GM23338 (cell line): ENCODE results near the gene MGRN1. TPM values are rescaled to one million over a fixed set of nuclear protein-coding genes. Genes with fewer than 3 reads are reported as not detected.

Experiments used
- ATAC-seq: fragments of 200-7000 bp; cut with Tn5 transposase; 3 replicates; pipeline ENCODE4 v1.9.1; 2020
- DNase-seq: peaks from one replicate; pipeline ENCODE4 v3.0.0-alpha.2; 2015; ENCODE audit warnings: low spot score
- H2AFZ ChIP-seq: fragments of 200-600 bp; sonication (generic); 2 replicates; pipeline ENCODE4 v1.8.0; 2016; ENCODE audit warnings: antibody characterized with exemption, mild to moderate bottlenecking, moderate library complexity
- H3F3A ChIP-seq: fragments of 200-600 bp; sonication (generic); replicated peaks from 2 replicates; pipeline ENCODE4 v1.8.0; 2017; ENCODE audit warnings: antibody characterized with exemption, mixed run types, low read depth
- H3K27ac ChIP-seq: fragments of 200-600 bp; sonication (generic); 2 replicates; pipeline ENCODE4 v1.6.1; 2016; ENCODE audit warnings: low read depth
- H3K27me3 ChIP-seq: fragments of 200-600 bp; sonication (generic); 2 replicates; pipeline ENCODE4 v1.8.0; 2016; ENCODE audit warnings: mild to moderate bottlenecking, mixed run types, moderate library complexity; ENCODE audit not compliant: insufficient read depth
- H3K36me3 ChIP-seq: fragments of 200-600 bp; sonication (generic); 2 replicates; pipeline ENCODE4 v1.8.0; 2016; ENCODE audit warnings: mild to moderate bottlenecking; ENCODE audit not compliant: insufficient read depth
- H3K4me1 ChIP-seq: fragments of 200-600 bp; sonication (generic); 2 replicates; pipeline ENCODE4 v1.8.0; 2016; ENCODE audit warnings: mild to moderate bottlenecking, moderate library complexity; ENCODE audit not compliant: insufficient read depth
- H3K4me2 ChIP-seq: fragments of 200-600 bp; sonication (generic); 2 replicates; pipeline ENCODE4 v1.7.1; 2017; ENCODE audit warnings: mixed run types
- H3K4me3 ChIP-seq: fragments of 200-600 bp; sonication (generic); 2 replicates; pipeline ENCODE4 v1.6.1; 2016; ENCODE audit warnings: mixed run types
- H3K79me2 ChIP-seq: fragments of 200-600 bp; sonication (generic); replicated peaks from 2 replicates; pipeline ENCODE4 v1.8.0; 2017; ENCODE audit warnings: mild to moderate bottlenecking; ENCODE audit not compliant: insufficient read depth
- H3K9me2 ChIP-seq: fragments of 200-600 bp; sonication (generic); 2 replicates; pipeline ENCODE4 v1.8.0; 2017; ENCODE audit not compliant: insufficient read depth
- H4K20me1 ChIP-seq: fragments of 200-600 bp; sonication (generic); replicated peaks from 2 replicates; pipeline ENCODE4 v1.8.0; 2017; ENCODE audit warnings: mild to moderate bottlenecking; ENCODE audit not compliant: insufficient read depth
- H3K27ac Mint-ChIP-seq: 2 replicates; pipeline ENCODE4 v1.8.0; 2020; ENCODE audit warnings: inconsistent platforms, mild to moderate bottlenecking, moderate library complexity, mixed read lengths
- H3K27me3 Mint-ChIP-seq: 3 replicates; pipeline ENCODE4 v1.8.0; 2022; ENCODE audit warnings: low read depth, mild to moderate bottlenecking, moderate library complexity, mixed read lengths, inconsistent platforms; ENCODE audit not compliant: insufficient read depth, poor library complexity
- H3K36me3 Mint-ChIP-seq: 3 replicates; pipeline ENCODE4 v1.8.0; 2021; ENCODE audit warnings: low read depth, mild to moderate bottlenecking, inconsistent platforms, moderate library complexity, mixed read lengths
- H3K4me1 Mint-ChIP-seq: 3 replicates; pipeline ENCODE4 v1.8.0; 2020; ENCODE audit warnings: mild to moderate bottlenecking, inconsistent platforms, mixed read lengths
- H3K4me3 Mint-ChIP-seq: 3 replicates; pipeline ENCODE4 v1.8.0; 2021; ENCODE audit warnings: moderate library complexity, mild to moderate bottlenecking, inconsistent platforms, mixed read lengths
- H3K9me3 Mint-ChIP-seq: 3 replicates; pipeline ENCODE4 v1.8.0; 2020; ENCODE audit warnings: moderate library complexity, mild to moderate bottlenecking, inconsistent platforms, mixed read lengths
- CREB1 ChIP-seq: fragments of 250-450 bp; sonication (Bioruptor Pico); IDR thresholded peaks from 2 replicates; pipeline ENCODE4 v1.5.0; 2020; ENCODE audit warnings: low read depth, mild to moderate bottlenecking, moderate library complexity
- EZH2 ChIP-seq: fragments of 200-600 bp; sonication (generic); IDR thresholded peaks from one replicate; pipeline ENCODE4 v1.8.0; 2017; ENCODE audit warnings: antibody characterized with exemption, mild to moderate bottlenecking, low read depth; ENCODE audit not compliant: unreplicated experiment
- EZH2phosphoT487 ChIP-seq: fragments of 200-600 bp; sonication (generic); IDR thresholded peaks from one replicate; pipeline ENCODE4 v1.8.1; 2018; ENCODE audit warnings: antibody characterized with exemption; ENCODE audit not compliant: unreplicated experiment
- JUNB ChIP-seq: IDR thresholded peaks from one replicate; pipeline ENCODE4 v1.6.1; 2016; ENCODE audit warnings: antibody characterized with exemption; ENCODE audit not compliant: unreplicated experiment
- NANOG ChIP-seq: IDR thresholded peaks from 2 replicates; pipeline ENCODE4 v1.6.1; 2016; ENCODE audit warnings: antibody characterized with exemption, borderline replicate concordance
- POLR2AphosphoS5 ChIP-seq: IDR thresholded peaks from 2 replicates; pipeline ENCODE4 v1.6.1; 2016; ENCODE audit warnings: antibody characterized with exemption, low read depth
- STAT1 ChIP-seq: IDR thresholded peaks from one replicate; pipeline ENCODE4 v1.6.1; 2016; ENCODE audit warnings: antibody characterized with exemption; ENCODE audit not compliant: unreplicated experiment
- ZNF114 ChIP-seq: fragments of 250-450 bp; sonication (Bioruptor Pico); IDR thresholded peaks from 2 replicates; pipeline ENCODE4 v1.5.0; 2020; ENCODE audit warnings: mild to moderate bottlenecking, moderate library complexity
- ZNF331 ChIP-seq: fragments of 250-450 bp; sonication (Bioruptor Pico); IDR thresholded peaks from 2 replicates; pipeline ENCODE4 v1.5.0; 2020; ENCODE audit warnings: low read depth, mild to moderate bottlenecking, moderate library complexity
- polyA plus RNA-seq: library from polyadenylated mRNA; unstranded; fragments of >200 nt; fragmentation: Nextera tagmentation; extraction: Ambion mirVana; gene quantifications from 2 replicates; pipeline ENCODE4 v1.2.1, GENCODE V29; 2016
- total RNA-seq: library from RNA; depleted of rRNA; stranded (reverse); fragments of >200 nt; shearing (Covaris generic); gene quantifications from 2 replicates; pipeline ENCODE4 v1.2.3, GENCODE V29; 2014
- TF ChIP-seq, protein P1 (sequence below), 2 experiments: fragments of 200-600 bp in 1 of 2; sonication (generic) in 1 of 2; conservative IDR thresholded peaks; 2 replicates each; pipeline versions ENCODE4 v1.5.1 to v1.6.1; 2016 to 2017; ENCODE audit warnings: antibody characterized with exemption in 2 of 2, low read depth in 2 of 2, mild to moderate bottlenecking in 2 of 2, moderate library complexity in 1 of 2
- TF ChIP-seq, protein P2 (sequence below): IDR thresholded peaks from one replicate; pipeline ENCODE4 v1.6.1; 2018; ENCODE audit warnings: antibody characterized with exemption; ENCODE audit not compliant: unreplicated experiment
- TF ChIP-seq, protein P3 (sequence below): fragments of 250-450 bp; sonication (Bioruptor Pico); IDR thresholded peaks from 2 replicates; pipeline ENCODE4 v1.5.0; 2020; ENCODE audit warnings: mild to moderate bottlenecking, moderate library complexity
- TF ChIP-seq, protein P4 (sequence below): IDR thresholded peaks from 2 replicates; pipeline ENCODE4 v1.6.1; 2016; ENCODE audit warnings: antibody characterized with exemption

Gene MGRN1
- total and polyA plus RNA-seq, 2 experiments from 2014 or later = 13.1 to 71.8 TPM

DNA sequence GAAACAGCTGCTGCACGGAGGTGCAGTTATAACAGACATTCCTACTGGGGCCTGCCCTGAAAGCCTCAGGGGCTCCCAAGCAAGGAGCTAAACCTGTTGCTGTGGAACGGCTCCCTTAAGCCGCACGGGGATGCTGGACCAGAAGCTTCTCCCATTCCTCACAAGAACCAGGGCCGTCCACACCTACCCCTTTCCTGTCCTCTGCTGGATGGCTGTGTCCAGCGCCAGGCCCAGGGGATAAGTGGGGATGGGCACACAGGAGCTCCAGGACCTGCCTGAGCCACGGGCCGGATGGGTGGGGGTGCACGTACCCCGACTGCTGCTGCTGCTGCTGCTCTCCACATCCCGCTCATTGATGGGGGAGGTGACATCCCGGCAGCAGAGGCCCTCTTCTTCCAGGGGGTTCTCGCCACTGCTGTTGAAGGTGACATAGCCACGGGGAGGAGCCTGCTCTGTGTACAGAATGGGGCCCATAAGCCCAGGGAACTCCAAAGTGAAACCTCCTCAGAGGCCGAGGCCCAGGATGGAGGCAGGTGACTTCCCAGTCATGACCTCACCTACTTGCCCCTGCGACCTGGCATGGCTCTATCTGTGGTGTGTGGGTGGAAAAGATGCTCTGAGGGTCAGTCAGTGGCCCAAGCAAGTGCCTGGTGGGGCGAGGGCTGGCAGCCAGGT lies 77.3 kb downstream of the MGRN1 start:
- TF ChIP-seq POLR2AphosphoS5 = no peak
- TF ChIP-seq, protein P1, sequence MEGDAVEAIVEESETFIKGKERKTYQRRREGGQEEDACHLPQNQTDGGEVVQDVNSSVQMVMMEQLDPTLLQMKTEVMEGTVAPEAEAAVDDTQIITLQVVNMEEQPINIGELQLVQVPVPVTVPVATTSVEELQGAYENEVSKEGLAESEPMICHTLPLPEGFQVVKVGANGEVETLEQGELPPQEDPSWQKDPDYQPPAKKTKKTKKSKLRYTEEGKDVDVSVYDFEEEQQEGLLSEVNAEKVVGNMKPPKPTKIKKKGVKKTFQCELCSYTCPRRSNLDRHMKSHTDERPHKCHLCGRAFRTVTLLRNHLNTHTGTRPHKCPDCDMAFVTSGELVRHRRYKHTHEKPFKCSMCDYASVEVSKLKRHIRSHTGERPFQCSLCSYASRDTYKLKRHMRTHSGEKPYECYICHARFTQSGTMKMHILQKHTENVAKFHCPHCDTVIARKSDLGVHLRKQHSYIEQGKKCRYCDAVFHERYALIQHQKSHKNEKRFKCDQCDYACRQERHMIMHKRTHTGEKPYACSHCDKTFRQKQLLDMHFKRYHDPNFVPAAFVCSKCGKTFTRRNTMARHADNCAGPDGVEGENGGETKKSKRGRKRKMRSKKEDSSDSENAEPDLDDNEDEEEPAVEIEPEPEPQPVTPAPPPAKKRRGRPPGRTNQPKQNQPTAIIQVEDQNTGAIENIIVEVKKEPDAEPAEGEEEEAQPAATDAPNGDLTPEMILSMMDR (conservative IDR thresholded peaks at IDR 0.05; ENCODE audit: low read depth in 2 of 2) = no peak
- TF ChIP-seq CREB1 (CRISPR knock-in tag) = no peak
- no peak for TF ChIP-seq EZH2phosphoT487
- TF ChIP-seq ZNF114 = no peak
- no peak for TF ChIP-seq NANOG
- TF ChIP-seq EZH2 = no peak
- no peak for TF ChIP-seq JUNB
- TF ChIP-seq, protein P2, sequence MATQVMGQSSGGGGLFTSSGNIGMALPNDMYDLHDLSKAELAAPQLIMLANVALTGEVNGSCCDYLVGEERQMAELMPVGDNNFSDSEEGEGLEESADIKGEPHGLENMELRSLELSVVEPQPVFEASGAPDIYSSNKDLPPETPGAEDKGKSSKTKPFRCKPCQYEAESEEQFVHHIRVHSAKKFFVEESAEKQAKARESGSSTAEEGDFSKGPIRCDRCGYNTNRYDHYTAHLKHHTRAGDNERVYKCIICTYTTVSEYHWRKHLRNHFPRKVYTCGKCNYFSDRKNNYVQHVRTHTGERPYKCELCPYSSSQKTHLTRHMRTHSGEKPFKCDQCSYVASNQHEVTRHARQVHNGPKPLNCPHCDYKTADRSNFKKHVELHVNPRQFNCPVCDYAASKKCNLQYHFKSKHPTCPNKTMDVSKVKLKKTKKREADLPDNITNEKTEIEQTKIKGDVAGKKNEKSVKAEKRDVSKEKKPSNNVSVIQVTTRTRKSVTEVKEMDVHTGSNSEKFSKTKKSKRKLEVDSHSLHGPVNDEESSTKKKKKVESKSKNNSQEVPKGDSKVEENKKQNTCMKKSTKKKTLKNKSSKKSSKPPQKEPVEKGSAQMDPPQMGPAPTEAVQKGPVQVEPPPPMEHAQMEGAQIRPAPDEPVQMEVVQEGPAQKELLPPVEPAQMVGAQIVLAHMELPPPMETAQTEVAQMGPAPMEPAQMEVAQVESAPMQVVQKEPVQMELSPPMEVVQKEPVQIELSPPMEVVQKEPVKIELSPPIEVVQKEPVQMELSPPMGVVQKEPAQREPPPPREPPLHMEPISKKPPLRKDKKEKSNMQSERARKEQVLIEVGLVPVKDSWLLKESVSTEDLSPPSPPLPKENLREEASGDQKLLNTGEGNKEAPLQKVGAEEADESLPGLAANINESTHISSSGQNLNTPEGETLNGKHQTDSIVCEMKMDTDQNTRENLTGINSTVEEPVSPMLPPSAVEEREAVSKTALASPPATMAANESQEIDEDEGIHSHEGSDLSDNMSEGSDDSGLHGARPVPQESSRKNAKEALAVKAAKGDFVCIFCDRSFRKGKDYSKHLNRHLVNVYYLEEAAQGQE = no peak
- no peak for TF ChIP-seq STAT1
- TF ChIP-seq, protein P3, sequence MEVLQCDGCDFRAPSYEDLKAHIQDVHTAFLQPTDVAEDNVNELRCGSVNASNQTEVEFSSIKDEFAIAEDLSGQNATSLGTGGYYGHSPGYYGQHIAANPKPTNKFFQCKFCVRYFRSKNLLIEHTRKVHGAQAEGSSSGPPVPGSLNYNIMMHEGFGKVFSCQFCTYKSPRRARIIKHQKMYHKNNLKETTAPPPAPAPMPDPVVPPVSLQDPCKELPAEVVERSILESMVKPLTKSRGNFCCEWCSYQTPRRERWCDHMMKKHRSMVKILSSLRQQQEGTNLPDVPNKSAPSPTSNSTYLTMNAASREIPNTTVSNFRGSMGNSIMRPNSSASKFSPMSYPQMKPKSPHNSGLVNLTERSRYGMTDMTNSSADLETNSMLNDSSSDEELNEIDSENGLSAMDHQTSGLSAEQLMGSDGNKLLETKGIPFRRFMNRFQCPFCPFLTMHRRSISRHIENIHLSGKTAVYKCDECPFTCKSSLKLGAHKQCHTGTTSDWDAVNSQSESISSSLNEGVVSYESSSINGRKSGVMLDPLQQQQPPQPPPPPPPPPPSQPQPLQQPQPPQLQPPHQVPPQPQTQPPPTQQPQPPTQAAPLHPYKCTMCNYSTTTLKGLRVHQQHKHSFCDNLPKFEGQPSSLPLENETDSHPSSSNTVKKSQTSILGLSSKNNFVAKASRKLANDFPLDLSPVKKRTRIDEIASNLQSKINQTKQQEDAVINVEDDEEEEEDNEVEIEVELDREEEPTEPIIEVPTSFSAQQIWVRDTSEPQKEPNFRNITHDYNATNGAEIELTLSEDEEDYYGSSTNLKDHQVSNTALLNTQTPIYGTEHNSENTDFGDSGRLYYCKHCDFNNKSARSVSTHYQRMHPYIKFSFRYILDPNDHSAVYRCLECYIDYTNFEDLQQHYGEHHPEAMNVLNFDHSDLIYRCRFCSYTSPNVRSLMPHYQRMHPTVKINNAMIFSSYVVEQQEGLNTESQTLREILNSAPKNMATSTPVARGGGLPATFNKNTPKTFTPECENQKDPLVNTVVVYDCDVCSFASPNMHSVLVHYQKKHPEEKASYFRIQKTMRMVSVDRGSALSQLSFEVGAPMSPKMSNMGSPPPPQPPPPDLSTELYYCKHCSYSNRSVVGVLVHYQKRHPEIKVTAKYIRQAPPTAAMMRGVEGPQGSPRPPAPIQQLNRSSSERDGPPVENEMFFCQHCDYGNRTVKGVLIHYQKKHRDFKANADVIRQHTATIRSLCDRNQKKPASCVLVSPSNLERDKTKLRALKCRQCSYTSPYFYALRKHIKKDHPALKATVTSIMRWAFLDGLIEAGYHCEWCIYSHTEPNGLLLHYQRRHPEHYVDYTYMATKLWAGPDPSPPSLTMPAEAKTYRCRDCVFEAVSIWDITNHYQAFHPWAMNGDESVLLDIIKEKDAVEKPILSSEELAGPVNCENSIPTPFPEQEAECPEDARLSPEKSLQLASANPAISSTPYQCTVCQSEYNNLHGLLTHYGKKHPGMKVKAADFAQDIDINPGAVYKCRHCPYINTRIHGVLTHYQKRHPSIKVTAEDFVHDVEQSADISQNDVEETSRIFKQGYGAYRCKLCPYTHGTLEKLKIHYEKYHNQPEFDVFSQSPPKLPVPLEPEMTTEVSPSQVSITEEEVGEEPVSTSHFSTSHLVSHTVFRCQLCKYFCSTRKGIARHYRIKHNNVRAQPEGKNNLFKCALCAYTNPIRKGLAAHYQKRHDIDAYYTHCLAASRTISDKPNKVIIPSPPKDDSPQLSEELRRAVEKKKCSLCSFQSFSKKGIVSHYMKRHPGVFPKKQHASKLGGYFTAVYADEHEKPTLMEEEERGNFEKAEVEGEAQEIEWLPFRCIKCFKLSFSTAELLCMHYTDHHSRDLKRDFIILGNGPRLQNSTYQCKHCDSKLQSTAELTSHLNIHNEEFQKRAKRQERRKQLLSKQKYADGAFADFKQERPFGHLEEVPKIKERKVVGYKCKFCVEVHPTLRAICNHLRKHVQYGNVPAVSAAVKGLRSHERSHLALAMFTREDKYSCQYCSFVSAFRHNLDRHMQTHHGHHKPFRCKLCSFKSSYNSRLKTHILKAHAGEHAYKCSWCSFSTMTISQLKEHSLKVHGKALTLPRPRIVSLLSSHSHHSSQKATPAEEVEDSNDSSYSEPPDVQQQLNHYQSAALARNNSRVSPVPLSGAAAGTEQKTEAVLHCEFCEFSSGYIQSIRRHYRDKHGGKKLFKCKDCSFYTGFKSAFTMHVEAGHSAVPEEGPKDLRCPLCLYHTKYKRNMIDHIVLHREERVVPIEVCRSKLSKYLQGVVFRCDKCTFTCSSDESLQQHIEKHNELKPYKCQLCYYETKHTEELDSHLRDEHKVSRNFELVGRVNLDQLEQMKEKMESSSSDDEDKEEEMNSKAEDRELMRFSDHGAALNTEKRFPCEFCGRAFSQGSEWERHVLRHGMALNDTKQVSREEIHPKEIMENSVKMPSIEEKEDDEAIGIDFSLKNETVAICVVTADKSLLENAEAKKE = no peak
- no peak for TF ChIP-seq ZNF331 (CRISPR knock-in tag)
- TF ChIP-seq, protein P4, sequence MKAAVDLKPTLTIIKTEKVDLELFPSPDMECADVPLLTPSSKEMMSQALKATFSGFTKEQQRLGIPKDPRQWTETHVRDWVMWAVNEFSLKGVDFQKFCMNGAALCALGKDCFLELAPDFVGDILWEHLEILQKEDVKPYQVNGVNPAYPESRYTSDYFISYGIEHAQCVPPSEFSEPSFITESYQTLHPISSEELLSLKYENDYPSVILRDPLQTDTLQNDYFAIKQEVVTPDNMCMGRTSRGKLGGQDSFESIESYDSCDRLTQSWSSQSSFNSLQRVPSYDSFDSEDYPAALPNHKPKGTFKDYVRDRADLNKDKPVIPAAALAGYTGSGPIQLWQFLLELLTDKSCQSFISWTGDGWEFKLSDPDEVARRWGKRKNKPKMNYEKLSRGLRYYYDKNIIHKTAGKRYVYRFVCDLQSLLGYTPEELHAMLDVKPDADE = no peak
- Mint-ChIP-seq H3K4me1 (no peaks in the 10 kb centered on the region), H3K27me3 (peaks cover 6% of the 10 kb centered on the region), H3K36me3 (peaks cover 50% of the 10 kb centered on the region), H3K9me3 (no peaks in the 10 kb centered on the region; the same call in 2 of the 3 replicates), H3K4me3 (no peak overlapping the region), H3K27ac (no peak overlapping the region)
- Histone ChIP-seq H4K20me1 (peaks cover 5% of the 10 kb centered on the region; the same call in 1 of the 2 replicates), H2AFZ (no peak overlapping the region), H3K4me2 (no peak overlapping the region), H3K36me3 (peaks cover 15% of the 10 kb centered on the region), H3F3A (peaks cover 5% of the 10 kb centered on the region), H3K27ac (no peak overlapping the region), H3K4me1 (no peaks in the 10 kb centered on the region), H3K9me2 (no peaks in the 10 kb centered on the region), H3K4me3 (no peak overlapping the region), H3K79me2 (no peaks in the 10 kb centered on the region), H3K27me3 (no peaks in the 10 kb centered on the region)
- DNase-seq = no peak
- ATAC-seq = no peak
